Subcutaneous abdominal adipose tissue (tissue), 5 donors: ENCODE results near the gene CTRB1.

Source experiments
- H3K27ac ChIP-seq: one replicate; pipeline ENCODE4 v1.7.0; 2013; ENCODE audit warnings: low read depth, mild to moderate bottlenecking, inconsistent platforms, low read length, moderate library complexity
- H3K27me3 ChIP-seq, 5 donors: one replicate each; pipeline ENCODE4 v1.7.0; 2013; ENCODE audit warnings: low read length in 5 of 5, inconsistent platforms in 1 of 5; ENCODE audit not compliant: control insufficient read depth in 5 of 5, insufficient read depth in 4 of 5
- H3K36me3 ChIP-seq, 5 donors: one replicate each; pipeline ENCODE4 v1.7.0; 2013; ENCODE audit warnings: low read length in 5 of 5; ENCODE audit not compliant: control insufficient read depth in 5 of 5, insufficient read depth in 5 of 5
- H3K4me1 ChIP-seq, 5 donors: one replicate each; pipeline ENCODE4 v1.7.0; 2013; ENCODE audit warnings: low read length in 5 of 5, mild to moderate bottlenecking in 3 of 5, moderate library complexity in 1 of 5; ENCODE audit not compliant: control insufficient read depth in 5 of 5, insufficient read depth in 5 of 5
- H3K4me3 ChIP-seq, 5 donors: one replicate each; pipeline ENCODE4 v1.7.0; 2013; ENCODE audit warnings: low read length in 5 of 5, low read depth in 1 of 5
- H3K9ac ChIP-seq, 5 donors: one replicate each; pipeline ENCODE4 v1.7.0; 2013; ENCODE audit warnings: low read length in 5 of 5, mild to moderate bottlenecking in 4 of 5, moderate library complexity in 3 of 5
- H3K9me3 ChIP-seq, 5 donors: one replicate each; pipeline ENCODE4 v1.7.0; 2013; ENCODE audit warnings: low read length in 5 of 5; ENCODE audit not compliant: control insufficient read depth in 5 of 5
- donor health status: healthy.
- donor health status: healthy.
- donor health status: healthy.
- donor health status: healthy.
- donor health status: healthy.

Gene CTRB1

DNA sequence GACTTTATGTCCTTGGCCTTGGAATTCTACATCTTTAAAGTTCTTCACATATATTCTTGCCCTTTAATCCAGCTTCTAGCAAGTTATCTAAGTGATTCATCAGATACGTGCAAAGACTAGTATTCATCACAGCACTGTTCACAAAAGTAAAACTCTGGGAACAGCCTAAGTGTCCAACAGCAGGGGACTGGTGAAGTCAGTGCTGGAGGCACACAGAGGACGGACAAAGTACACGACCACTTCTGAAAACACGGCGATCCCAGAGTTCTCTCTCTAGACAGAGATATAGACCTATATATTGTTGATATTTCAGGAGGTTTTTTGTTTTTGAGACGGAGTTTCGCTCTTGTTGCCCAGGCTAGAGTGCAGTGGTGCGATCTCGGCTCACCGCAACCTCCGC lies 12.8 kb downstream of the CTRB1 start:
- peaks cover 3 to 76% (median 63%) of the 10 kb centered on the region in 5 donors for H3K36me3 ChIP-seq

GRCh38 chr16:75233611-75233938 lies 14.8 kb downstream of the CTRB1 start:
- Histone ChIP-seq H3K27me3 (peaks cover 0 to 6% (median 0%) of the 10 kb centered on the region in 5 donors), H3K36me3 (peaks cover 3 to 75% (median 61%) of the 10 kb centered on the region in 5 donors), H3K9me3 (no peaks in the 10 kb centered on the region), H3K4me3 (no peak overlapping the region), H3K27ac (no peak overlapping the region), H3K4me1 (peaks cover 3 to 32% (median 23%) of the 10 kb centered on the region in 5 donors), H3K9ac (no peak overlapping the region)

More for the DNA sequence above, 12.8 kb downstream of the CTRB1 start:
- no peak overlapping the region for H3K27ac ChIP-seq
- peaks cover 0 to 20% (median 11%) of the 10 kb centered on the region in 5 donors for H3K4me1 ChIP-seq
- peaks cover 0 to 10% (median 0%) of the 10 kb centered on the region in 5 donors for H3K27me3 ChIP-seq
- no peak overlapping the region for H3K9ac ChIP-seq
- no peaks in the 10 kb centered on the region for H3K9me3 ChIP-seq
- no peak overlapping the region for H3K4me3 ChIP-seq

GRCh38 chr16:75234856-75235696 lies 16.3 kb downstream of the CTRB1 start:
- Histone ChIP-seq H3K27ac (peak overlapping the region; percentile 57), H3K4me3 (no peak overlapping the region), H3K4me1 (peaks cover 7 to 47% (median 38%) of the 10 kb centered on the region in 5 donors), H3K27me3 (peaks cover 0 to 6% (median 0%) of the 10 kb centered on the region in 5 donors), H3K9me3 (no peaks in the 10 kb centered on the region), H3K9ac (no peak overlapping the region), H3K36me3 (peaks cover 3 to 62% (median 46%) of the 10 kb centered on the region in 5 donors)

DNA sequence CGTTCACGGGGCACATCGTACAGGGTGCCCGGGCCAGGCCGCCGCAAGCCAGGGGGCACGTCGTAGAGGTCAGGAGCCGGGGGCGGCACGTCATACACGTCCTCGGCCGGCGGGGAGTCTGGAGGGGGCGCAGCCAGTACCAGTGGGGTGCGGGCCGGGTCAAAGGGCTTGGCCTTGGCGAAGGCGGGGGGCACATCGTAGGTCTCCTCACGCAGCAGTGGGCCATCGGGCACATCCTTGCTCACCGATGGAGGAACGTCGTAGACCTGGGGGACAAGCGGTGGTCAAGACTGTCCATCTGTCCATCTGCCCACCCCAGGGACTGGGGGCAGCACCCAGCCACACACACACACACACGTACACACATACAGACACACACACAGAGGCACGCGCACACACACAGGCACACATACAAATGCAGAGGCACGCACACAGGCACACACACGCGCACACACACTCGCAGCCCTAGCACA lies 17.0 kb downstream of the CTRB1 start:
- Histone ChIP-seq H3K9me3 (no peaks in the 10 kb centered on the region), H3K4me3 (no peak overlapping the region), H3K9ac (no peak overlapping the region), H3K4me1 (peaks cover 7 to 49% (median 45%) of the 10 kb centered on the region in 5 donors), H3K27me3 (peaks cover 0 to 6% (median 0%) of the 10 kb centered on the region in 5 donors), H3K27ac (no peak overlapping the region), H3K36me3 (peaks cover 3 to 59% (median 47%) of the 10 kb centered on the region in 5 donors)

GRCh38 chr16:75236232-75236631 lies 17.4 kb downstream of the CTRB1 start:
- no peak overlapping the region for H3K4me3 ChIP-seq
- H3K36me3 ChIP-seq: peaks cover 3 to 64% (median 52%) of the 10 kb centered on the region in 5 donors
- no peaks in the 10 kb centered on the region for H3K9me3 ChIP-seq
- H3K4me1 ChIP-seq: peaks cover 7 to 53% (median 48%) of the 10 kb centered on the region in 5 donors
- H3K27ac ChIP-seq: no peak overlapping the region
- peaks cover 0 to 6% (median 0%) of the 10 kb centered on the region in 5 donors for H3K27me3 ChIP-seq
- H3K9ac ChIP-seq: no peak overlapping the region

DNA sequence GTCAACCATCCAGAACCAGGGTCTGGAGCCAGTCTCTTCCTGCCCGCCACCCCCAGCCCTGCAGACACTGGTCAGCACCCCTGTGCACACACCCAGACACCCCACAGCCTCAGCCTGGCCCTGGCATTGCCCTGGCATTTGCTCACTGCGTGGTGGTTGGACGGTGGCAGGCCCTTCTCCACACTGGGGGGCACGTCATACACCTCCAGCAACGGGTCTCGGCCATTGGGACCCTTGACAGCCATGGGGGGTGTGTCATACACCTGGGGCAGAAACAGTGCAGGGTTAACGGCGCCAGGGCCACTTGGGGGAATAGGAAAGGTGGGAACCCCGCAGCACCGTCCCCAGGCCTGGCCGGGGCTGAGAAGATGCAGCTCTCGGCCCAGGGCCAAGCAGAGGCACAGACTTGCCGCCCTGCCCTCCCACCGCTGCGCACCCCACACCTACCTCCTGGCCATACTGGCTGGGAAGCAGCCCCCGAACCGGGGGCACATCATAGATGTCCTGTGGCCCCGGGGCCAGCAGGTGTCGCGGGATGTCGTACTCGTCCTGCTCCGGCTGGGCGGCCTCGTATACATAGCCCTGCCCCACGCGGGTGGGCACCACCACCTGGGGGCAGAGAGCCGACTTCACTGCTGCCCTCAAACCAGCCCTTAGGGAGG lies 18.1 kb downstream of the CTRB1 start:
- H3K4me1 ChIP-seq: peaks cover 7 to 53% (median 48%) of the 10 kb centered on the region in 5 donors
- no peak overlapping the region for H3K27ac ChIP-seq
- H3K36me3 ChIP-seq: peaks cover 0 to 70% (median 55%) of the 10 kb centered on the region in 5 donors

GRCh38 chr16:75237398-75238131 lies 18.8 kb downstream of the CTRB1 start:
- H3K9me3 ChIP-seq: no peaks in the 10 kb centered on the region
- peaks cover 0 to 6% (median 0%) of the 10 kb centered on the region in 5 donors for H3K27me3 ChIP-seq
- H3K36me3 ChIP-seq: peaks cover 0 to 74% (median 58%) of the 10 kb centered on the region in 5 donors
- H3K27ac ChIP-seq: peak overlapping the region; percentile 84
- peak overlapping the region in 2 of 5 donors; percentile 11 to 18 for H3K9ac ChIP-seq
- peaks cover 7 to 53% (median 48%) of the 10 kb centered on the region in 5 donors for H3K4me1 ChIP-seq
- H3K4me3 ChIP-seq: no peak overlapping the region

More for the DNA sequence above, 18.1 kb downstream of the CTRB1 start:
- Histone ChIP-seq H3K9me3 (no peaks in the 10 kb centered on the region), H3K27me3 (peaks cover 0 to 6% (median 0%) of the 10 kb centered on the region in 5 donors), H3K4me3 (no peak overlapping the region), H3K9ac (no peak overlapping the region)

DNA sequence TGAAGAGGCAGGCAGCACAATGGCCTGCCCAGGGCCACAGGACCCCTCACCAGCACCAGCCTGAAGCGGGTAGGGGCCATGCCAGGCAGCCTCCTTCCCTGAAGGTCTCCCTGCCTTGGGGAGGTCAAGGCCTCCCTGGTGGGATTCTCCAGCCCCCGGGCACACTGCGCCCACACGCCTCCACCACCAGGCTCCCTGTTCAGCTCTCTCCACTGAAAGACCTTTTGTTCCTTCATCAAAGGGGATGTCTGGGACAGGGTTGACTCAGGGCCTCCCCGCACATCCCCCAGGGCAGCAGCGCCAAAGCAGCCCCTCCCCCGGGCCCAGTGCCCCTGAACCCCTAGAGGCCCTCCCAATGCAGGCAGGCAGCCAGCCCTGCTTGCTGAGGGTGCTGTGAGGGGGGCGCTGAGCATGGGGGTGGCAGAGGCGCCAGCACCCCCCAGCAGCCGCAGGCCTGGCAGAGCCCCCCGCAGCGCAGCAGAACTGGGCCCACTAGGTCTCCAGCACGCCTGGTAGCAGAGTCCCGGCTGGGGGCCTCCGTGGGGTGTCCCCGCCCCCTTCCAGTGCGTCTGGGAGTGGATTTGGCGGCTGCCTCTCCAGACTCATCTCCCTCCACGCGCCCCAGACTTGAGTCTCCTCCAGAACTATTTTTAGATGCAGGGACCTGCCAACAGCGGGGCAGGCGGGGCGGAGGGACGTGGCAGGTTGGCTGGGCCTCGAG lies 19.5 kb downstream of the CTRB1 start:
- Histone ChIP-seq H3K9ac (peak overlapping the region in 2 of 5 donors; percentile 11 to 18), H3K9me3 (no peaks in the 10 kb centered on the region), H3K4me1 (peaks cover 7 to 56% (median 51%) of the 10 kb centered on the region in 5 donors), H3K27me3 (peaks cover 0 to 6% (median 0%) of the 10 kb centered on the region in 5 donors), H3K27ac (peak overlapping the region; percentile 84), H3K4me3 (peak overlapping the region in 1 of 5 donors; percentile 38), H3K36me3 (peaks cover 0 to 73% (median 57%) of the 10 kb centered on the region in 5 donors)
